Mononuclear cell (primary cell): ENCODE measurements around the gene OR2A14. TPM values are rescaled to one million over a fixed set of nuclear protein-coding genes. Genes with fewer than 3 reads are reported as not detected.
"Not testable (repeated sequence)": the region's sequence is repeated elsewhere in the genome, so short reads cannot be mapped to it uniquely, and the experiment has no call there.

Experiments
- H3K27me3 ChIP-seq: 2 replicates; pipeline ENCODE4 v1.6.0; 2011; ENCODE audit warnings: low read length, control low read depth; ENCODE audit not compliant: insufficient read depth
- H3K4me1 ChIP-seq: 2 replicates; pipeline ENCODE4 v1.5.1; 2011; ENCODE audit warnings: mild to moderate bottlenecking, low read length, control low read depth; ENCODE audit not compliant: insufficient read depth
- H3K4me3 ChIP-seq: 2 replicates; pipeline ENCODE4 v1.5.1; 2011; ENCODE audit warnings: mild to moderate bottlenecking, low read length, moderate library complexity
- H3K9me3 ChIP-seq: 2 replicates; pipeline ENCODE4 v1.5.1; 2011; ENCODE audit warnings: low read depth, mild to moderate bottlenecking, control low read depth, low read length
- total RNA-seq: library from RNA; depleted of rRNA; stranded (reverse); fragments of >200 nt; gene quantifications from one replicate; pipeline ENCODE4 v1.2.3, GENCODE V29; 2012

Gene OR2A14
- total RNA-seq, 1 donor, result not detected

DNA sequence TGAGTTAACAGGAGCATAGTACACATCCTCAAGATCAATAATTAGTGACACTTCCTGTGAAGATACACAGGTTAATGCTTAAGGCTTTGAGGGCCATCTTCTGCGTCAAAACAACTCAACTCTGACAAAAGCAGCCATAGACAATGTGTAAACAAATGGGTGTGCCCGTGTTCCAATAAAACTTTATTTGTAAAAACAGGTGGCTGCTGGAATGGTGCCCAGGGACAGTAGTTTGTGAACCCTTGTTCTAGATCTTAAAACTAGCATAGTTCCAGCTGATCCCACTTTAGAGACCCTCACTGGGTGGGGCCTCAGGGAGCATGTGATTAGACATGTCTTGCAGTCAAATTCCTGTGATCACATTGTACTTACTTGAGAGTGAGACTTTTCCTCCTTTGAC lies 7.8 kb downstream of the OR2A14 start:
- Histone ChIP-seq H3K9me3 (no peaks in the 10 kb centered on the region), H3K4me1 (no peaks in the 10 kb centered on the region), H3K4me3 (no peak overlapping the region), H3K27me3 (no peaks in the 10 kb centered on the region)

DNA sequence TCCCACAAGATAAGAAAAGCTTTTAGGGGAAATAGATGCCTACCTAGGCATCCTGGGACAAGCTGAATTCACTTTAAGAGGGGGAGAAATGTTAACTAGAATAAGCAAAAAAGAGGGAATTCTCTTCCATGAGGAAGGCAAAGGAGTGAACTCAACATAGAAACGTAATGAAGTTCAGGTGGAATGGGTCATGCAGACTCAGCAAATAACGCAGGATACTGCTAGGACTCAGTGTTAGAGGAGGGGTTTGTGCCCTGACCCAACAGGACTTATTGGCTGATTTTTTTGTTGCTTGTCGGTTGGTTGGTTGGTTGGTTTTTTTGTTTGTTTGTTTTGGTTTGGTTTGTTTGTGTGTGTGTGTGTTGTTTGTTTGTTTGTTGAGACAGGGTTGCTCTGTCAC lies 9.3 kb downstream of the OR2A14 start:
- no peaks in the 10 kb centered on the region for H3K27me3 ChIP-seq
- no peak overlapping the region for H3K4me3 ChIP-seq
- no peaks in the 10 kb centered on the region for H3K9me3 ChIP-seq

DNA sequence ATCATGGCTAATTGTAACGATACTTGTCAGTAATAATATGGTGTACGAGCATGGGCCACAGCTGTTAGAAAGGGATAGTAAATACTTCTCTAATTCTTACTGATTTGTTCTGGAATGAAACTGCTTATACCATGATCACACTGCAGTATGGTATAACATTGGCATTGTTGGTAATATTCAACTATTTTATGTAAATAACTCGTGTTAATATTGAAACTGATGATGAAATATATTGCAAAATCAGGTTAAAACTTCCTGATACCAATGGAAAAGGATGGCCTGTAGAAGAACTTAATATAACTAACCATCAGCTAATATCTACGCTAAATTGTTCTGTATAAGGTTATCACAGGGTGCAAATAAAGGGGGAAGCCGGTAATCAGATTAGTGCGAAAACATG lies 10.3 kb downstream of the OR2A14 start:
- H3K9me3 ChIP-seq, result no peaks in the 10 kb centered on the region
- H3K27me3 ChIP-seq, result no peaks in the 10 kb centered on the region
- H3K4me1 ChIP-seq, result no peaks in the 10 kb centered on the region
- no peak overlapping the region for H3K4me3 ChIP-seq

More for the DNA sequence above, 9.3 kb downstream of the OR2A14 start:
- no peaks in the 10 kb centered on the region for H3K4me1 ChIP-seq

- Histone ChIP-seq H3K4me1 (no peaks in the 10 kb centered on the region), H3K27me3 (no peaks in the 10 kb centered on the region), H3K9me3 (no peaks in the 10 kb centered on the region), H3K4me3 (no peak overlapping the region)
Measured at GRCh38 chr7:144134116-144134515, 11.1 kb downstream of the OR2A14 start.

- Histone ChIP-seq H3K4me1 (no peaks in the 10 kb centered on the region), H3K27me3 (no peaks in the 10 kb centered on the region), H3K4me3 (no peak overlapping the region), H3K9me3 (no peaks in the 10 kb centered on the region)
Measured at GRCh38 chr7:144137501-144137900, 14.5 kb downstream of the OR2A14 start.

GRCh38 chr7:144142187-144142586 lies 19.2 kb downstream of the OR2A14 start:
- Histone ChIP-seq H3K4me3 (no peak overlapping the region), H3K9me3 (no peaks in the 10 kb centered on the region), H3K27me3 (no peaks in the 10 kb centered on the region), H3K4me1 (no peaks in the 10 kb centered on the region)

DNA sequence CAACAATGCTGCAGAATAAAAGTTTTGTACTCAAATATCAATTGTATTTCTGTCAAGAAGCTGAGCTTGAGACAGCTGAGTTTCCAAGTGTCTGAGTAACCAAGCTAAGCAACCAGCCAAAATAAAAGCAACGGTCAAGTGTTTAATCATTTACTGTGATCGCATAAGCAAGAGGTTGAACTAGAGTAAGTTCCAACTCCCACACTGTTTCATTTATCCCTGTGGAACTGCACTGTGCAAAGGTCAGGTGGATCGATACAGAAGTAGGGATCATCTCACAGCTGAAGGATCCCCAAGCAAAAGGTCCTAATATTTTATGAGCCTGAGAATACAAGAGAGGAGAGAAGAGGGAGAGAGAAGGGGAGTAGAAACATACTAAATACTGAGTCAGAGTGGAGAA lies 21.4 kb downstream of the OR2A14 start:
- no peak overlapping the region for H3K4me3 ChIP-seq
- H3K27me3 ChIP-seq, result no peaks in the 10 kb centered on the region
- H3K9me3 ChIP-seq, result peaks cover 19% of the 10 kb centered on the region
- H3K4me1 ChIP-seq, result no peaks in the 10 kb centered on the region

- Histone ChIP-seq H3K9me3 (peaks cover 34% of the 10 kb centered on the region), H3K4me3 (no peak overlapping the region), H3K4me1 (no peaks in the 10 kb centered on the region), H3K27me3 (peaks cover 11% of the 10 kb centered on the region)
Measured at GRCh38 chr7:144148224-144148827, 25.4 kb downstream of the OR2A14 start.

DNA sequence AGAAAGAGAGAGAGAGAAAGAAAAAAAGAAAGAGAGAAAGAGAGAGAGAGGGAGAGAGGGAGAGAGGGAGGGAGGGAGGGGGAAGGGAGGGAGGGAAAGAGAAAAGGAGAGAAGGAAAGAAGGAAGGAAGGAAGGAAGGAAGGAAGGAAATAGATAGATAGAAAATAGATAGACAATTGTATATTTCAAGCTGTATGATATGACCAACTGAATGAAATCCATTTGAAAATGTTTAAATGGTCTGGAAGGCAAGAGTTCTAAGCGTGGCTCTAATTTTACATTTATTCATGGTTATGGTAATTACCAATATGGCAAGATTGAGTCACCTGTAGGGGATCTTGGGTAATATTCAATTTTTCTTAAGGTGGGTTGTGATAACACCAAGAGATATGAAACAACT lies 35.9 kb downstream of the OR2A14 start:
- Histone ChIP-seq H3K4me3 (no peak overlapping the region), H3K9me3 (no peaks in the 10 kb centered on the region), H3K27me3 (no peaks in the 10 kb centered on the region), H3K4me1 (no peaks in the 10 kb centered on the region)

DNA sequence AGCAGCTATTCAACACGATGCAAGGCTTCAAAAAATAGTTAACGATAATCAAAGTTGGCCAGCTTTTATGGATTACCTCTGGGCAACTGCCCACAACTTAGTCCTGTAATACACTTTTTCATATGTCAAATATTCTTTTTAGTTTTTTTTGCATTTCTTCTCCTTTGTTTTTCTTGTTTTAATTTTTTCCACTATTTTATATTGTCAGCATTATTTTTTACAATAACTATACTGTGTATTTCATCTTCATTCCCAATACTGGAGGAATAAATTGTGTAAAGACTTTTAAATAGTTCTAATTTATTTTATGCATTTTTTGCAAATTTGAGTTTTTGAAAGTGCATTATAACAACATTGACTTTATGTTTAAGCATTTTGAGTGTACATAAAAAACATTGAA lies 41.8 kb downstream of the OR2A14 start:
- H3K4me1 ChIP-seq, result no peaks in the 10 kb centered on the region
- no peaks in the 10 kb centered on the region for H3K9me3 ChIP-seq
- no peak overlapping the region for H3K4me3 ChIP-seq
- H3K27me3 ChIP-seq, result no peaks in the 10 kb centered on the region

DNA sequence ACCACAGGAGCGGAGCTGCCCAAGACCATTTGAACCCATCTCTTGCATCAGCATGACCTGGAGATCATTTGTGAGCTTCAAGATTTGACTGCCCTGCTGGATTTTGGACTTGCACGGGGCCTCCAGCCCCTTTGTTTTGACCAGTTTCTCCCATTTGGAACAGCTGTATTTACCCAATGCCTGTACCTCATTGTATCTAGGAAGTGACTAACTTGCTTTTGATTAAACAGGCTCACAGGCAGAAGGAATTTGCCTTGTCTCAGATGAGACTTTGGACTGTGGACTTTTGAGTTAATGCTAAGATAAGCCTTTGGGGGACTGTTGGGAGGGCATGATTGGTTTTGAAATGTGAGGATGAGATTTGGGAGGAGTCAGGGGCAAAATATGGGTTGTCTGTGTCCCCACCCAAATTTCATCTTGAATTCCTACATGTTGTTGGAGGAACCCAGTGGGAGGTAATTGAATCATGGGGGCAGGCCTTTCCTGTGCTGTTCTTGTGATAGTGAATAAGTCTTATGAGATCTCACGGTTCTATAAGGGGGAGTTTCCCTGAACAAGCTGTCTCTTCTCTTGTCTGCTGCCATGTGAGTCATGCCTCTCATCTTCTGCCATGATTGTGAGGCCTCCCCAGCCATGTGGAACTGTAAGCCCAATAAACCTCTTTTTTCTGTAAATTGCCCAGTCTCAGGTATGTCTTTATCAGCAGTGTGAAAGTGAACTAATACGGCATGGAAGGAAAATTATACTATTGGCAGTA lies 48.8 kb downstream of the OR2A14 start:
- not testable (repeated sequence) for H3K4me1 ChIP-seq, H3K4me3 ChIP-seq, H3K9me3 ChIP-seq, H3K27me3 ChIP-seq

- Histone ChIP-seq H3K9me3 (no peaks in the 10 kb centered on the region), H3K4me3 (no peak overlapping the region), H3K4me1 (no peaks in the 10 kb centered on the region), H3K27me3 (no peaks in the 10 kb centered on the region)
Measured at GRCh38 chr7:144174613-144175012, 51.6 kb downstream of the OR2A14 start.

- H3K27me3 ChIP-seq, H3K9me3 ChIP-seq, H3K4me1 ChIP-seq, H3K4me3 ChIP-seq: not testable (repeated sequence)
Measured at GRCh38 chr7:144178380-144179164, 55.6 kb downstream of the OR2A14 start.

DNA sequence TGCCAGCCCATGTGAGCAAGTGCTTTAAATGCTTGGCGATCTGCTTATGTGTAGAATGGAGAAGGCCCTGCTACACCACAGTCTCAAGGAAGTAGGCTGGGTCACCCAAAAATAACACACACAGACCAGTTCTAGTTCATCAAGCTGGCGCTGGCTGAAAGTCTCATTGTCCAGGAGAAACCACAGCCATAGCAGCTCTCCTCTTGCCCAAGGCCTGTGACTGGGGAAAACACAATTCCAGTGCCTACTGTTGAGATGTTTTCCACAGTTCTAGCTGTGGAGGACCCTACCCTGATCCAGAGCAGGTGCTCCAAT lies 56.1 kb downstream of the OR2A14 start:
- not testable (repeated sequence) for H3K4me3 ChIP-seq, H3K27me3 ChIP-seq, H3K4me1 ChIP-seq, H3K9me3 ChIP-seq
